Stimulated activated CD8-positive, alpha-beta memory T cell treated with anti-CD3 and anti-CD28 coated beads, Interleukin-7, amount 100 ng/mL, for 48 hours (primary cell): ENCODE measurements around the gene RNU2-63P.
"Not testable (repeated sequence)": the region's sequence is repeated elsewhere in the genome, so short reads cannot be mapped to it uniquely, and the experiment has no call there.

Experiments used
- DNase-seq, 2 donors: peaks; one replicate each; pipeline ENCODE4 v3.0.0-alpha.2; 2020; ENCODE audit warnings: low read depth in 1 of 2; ENCODE audit errors: extremely low read depth in 1 of 2

The RNU2-63P gene

DNA sequence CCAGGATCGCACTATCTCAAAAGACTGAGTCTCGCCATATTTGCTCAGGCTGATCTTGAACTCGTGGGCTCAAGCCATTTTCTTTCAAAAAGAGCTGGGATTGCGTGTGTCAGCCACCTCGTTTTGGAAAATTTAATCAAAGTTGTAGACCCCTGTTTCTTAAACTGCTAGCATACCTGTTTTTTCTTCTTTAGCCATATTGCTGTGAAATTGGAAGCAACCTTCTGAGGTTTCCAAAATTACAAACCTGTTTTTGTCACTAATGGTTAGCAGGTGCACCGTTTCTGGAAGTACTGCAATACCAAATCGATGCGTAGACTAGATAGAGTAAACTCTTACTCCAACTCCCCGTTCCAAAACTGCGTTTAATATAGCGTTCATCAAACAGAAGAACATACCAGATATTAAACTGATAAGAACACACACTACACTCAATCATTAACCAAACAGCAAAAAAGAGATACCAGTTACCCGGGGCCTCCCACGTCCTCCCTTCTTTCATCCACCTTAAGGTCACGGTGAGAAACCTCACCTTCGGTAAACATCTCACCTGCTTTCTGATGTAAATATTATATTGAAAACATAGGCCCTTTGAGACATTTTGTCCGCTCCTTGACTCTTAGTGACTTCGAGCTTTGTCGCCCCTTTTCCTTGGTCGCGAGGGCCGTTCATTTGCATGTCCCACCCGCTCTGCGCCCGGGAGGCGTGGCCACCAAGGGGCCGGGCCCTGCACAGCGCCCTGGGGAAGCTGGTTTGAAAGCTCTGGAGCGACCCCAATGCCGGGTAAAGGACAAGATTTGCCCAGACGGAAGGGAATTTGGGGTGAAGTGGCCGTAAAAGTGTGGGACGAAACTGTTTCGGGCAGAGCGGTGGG is at the start of gene RNU2-63P:
RNU2-63P (minus strand) TSS at position 462 of the 874 bp plus-strand sequence.
- peak; percentile 52 for DNase-seq

DNA sequence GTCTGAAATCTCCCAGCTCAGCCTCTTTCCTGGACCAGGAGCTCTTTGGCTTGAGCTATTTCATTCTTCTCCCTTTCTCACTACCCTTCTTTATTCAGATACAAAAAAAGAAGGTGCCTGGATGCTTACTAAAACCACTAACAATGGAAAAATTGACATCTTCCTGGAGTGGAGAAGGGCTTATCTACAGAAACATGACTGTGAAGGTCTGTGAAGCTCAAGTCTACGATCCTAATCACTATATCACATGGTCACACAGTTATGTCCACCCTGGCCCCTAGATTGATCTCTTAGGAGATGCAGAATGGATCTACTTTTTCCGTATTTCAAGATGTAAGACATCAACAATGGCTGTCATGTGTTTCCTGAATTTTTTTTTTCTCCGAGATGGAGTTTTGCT is 44.9 kb upstream of the RNU2-63P start:
- DNase-seq = no peak

- DNase-seq = no peak
These were observed 44.5 kb upstream of the RNU2-63P start for GRCh38 chr2:88060907-88061275.

- DNase-seq = peak in 1 of 2 donors; percentile 13
These were observed 43.9 kb upstream of the RNU2-63P start for GRCh38 chr2:88059979-88060906.

- DNase-seq = no peak
These were observed 41.8 kb upstream of the RNU2-63P start for GRCh38 chr2:88058191-88058590.

- DNase-seq = no peak
These were observed 41.1 kb upstream of the RNU2-63P start for GRCh38 chr2:88057437-88057844.

- DNase-seq = peak; percentile 92 to 93
These were observed 39.2 kb upstream of the RNU2-63P start, which contains the start of gene KRCC1 for GRCh38 chr2:88055371-88056128. KRCC1 (minus strand) TSS chr2:88055783; CDS start chr2:88028563, 27,220 bp downstream.

- DNase-seq = no peak
These were observed 38.5 kb upstream of the RNU2-63P start for GRCh38 chr2:88054782-88055370.

DNA sequence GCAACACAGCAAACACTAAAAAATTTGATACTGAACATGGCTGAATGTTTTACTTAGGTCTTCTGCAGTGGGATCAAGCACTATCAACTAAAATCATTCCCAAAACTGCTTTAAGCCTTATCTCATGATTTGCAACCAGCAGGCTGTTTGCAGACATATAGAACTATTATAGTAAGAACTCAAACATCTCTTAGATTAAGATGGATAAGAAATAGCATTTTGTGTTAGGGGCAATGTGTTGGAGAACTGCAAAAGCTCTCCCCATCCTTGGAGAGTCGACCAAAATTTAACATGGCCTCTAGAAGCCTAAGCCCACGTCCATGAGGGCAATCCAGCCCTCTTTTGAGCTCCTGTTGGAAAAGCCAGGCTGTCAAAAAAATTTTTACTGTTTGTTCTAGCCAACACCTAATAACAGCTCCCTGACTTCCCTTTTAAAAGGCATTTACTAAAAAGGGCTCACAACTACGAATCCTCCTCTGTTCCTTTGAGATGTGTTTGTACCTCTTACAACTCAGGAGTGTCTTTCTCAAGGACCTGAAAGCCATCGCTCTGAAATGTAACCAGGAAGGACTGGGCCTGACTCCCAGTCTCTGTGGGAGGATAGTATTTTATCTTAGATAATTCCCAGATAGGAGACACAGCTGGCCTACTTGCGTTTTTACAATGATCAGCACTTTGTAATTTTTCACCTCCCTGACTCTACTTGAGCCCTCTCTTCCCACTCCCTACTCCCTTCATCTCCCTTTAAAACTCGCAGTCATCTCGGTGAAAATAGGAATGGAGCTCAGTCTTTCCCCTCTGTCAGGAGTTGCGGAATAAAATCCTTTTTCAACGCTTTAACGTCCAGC is 37.8 kb upstream of the RNU2-63P start:
- DNase-seq = no peak

DNA sequence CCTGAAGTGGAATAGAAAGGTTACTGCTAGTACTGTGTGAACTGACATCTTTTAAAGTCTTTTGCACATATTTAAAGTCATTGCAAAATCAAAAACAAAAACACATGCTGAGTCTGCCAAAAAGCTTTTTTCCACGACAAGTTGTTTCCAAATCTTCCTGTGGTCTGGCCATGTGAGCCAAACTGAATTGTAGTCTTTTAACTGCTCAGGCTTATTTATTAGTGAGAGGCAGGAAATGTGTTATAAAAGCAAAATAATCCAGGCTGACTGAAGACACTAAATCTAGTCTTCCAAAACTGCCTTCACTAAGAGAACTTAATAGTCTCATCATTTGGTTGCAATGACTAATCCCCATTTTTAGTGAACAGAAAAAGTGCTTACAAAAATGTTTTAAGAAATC is 36.9 kb upstream of the RNU2-63P start:
- DNase-seq = no peak

DNA sequence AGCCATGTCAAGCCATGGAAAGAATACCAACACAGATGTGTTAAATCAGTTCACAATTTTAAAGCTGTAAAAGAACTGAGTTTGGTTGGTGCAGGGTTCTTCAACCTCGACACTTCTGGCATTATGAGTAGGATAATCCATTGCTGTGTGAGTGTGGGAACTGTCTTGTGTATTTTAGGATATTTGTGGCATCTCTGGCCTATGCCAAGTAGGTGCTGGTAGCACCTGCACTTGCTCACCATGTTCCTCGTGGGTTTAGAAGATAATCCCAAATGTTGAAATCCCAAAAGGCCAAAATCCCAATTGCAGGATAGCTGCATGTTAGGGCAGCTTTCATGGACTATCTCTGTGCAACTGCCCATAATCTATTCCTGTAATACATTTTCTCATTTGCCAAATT is 35.4 kb upstream of the RNU2-63P start:
- DNase-seq = no peak

GRCh38 chr2:88049622-88050021 is 33.3 kb upstream of the RNU2-63P start:
- no peak for DNase-seq

DNA sequence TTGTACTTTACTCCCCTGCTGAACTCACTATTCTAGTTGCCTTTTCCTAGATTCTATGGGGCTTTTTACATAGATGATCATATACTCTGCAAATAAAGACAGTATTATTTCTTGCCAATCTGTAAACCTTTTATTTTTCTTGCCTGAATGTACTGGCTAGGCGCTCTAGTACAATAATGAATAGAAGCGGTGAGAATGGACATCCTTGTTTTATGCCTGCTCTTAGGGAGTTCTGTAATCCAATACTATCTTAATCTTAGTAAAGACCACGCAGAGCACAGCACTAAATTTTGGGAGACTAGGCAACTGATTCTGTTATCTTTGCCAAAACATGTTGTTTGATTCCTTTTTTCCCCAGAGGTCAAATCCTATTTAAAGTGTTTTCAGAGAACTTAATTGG is 32.2 kb upstream of the RNU2-63P start:
- no peak for DNase-seq

- not testable (repeated sequence) for DNase-seq
These were observed 29.2 kb upstream of the RNU2-63P start for GRCh38 chr2:88045561-88045960.

- DNase-seq = no peak
These were observed 26.1 kb upstream of the RNU2-63P start for GRCh38 chr2:88042476-88042875.

GRCh38 chr2:88038263-88039105 is 22.1 kb upstream of the RNU2-63P start:
- DNase-seq = no peak

GRCh38 chr2:88036606-88037005 is 20.3 kb upstream of the RNU2-63P start:
- DNase-seq = no peak

DNA sequence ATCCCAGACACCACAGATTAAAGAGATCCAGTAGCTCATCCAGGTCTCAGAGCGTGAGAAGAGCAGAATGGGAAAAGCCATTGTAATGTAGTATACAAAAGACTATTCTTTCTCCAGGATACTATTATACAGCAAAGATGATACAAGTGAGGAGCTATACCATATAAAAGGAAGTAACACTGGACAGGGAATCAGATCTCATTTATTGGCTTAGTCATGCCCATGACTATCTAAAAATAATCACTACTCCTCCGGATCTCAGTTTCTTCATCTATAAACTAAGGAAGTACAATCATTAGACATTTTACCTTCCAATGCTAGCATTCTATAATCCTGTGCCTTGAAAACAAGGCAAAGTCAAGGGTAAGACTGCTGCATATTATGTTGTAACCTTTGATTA is 19.8 kb upstream of the RNU2-63P start:
- no peak for DNase-seq
